CD8-positive, alpha-beta memory T cell (primary cell): ENCODE measurements around the gene ADAMTS1. TPM values are rescaled to one million over a fixed set of nuclear protein-coding genes. Genes with fewer than 3 reads are reported as not detected.

ENCODE experiments used
- CTCF ChIA-PET: fragments of 350-600 bp; sonication (Branson Sonifier 250); formaldehyde crosslinking; loops from one replicate; lab custom pipeline; 2021; ENCODE audit warnings: antibody characterized with exemption; lab: Charles Lee
- POLR2A ChIA-PET: fragments of 350-600 bp; sonication (Branson Sonifier 250); formaldehyde crosslinking; loops from one replicate; lab custom pipeline; 2021; ENCODE audit warnings: antibody characterized with exemption; lab: Charles Lee
- DNase-seq, 5 donors: peaks; one replicate each; pipeline versions ENCODE4 v3.0.0 to v3.0.0-alpha.2; 2020 to 2022; ENCODE audit warnings: mixed read lengths in 1 of 5
- H3K27ac ChIP-seq: one replicate; pipeline ENCODE4 v1.7.0; 2013; ENCODE audit warnings: low read depth, mild to moderate bottlenecking, low read length, moderate library complexity
- H3K27me3 ChIP-seq: 2 replicates; pipeline ENCODE4 v1.7.0; 2013; ENCODE audit warnings: low read length, mild to moderate bottlenecking; ENCODE audit not compliant: insufficient read depth, poor library complexity, severe bottlenecking
- H3K36me3 ChIP-seq: 2 replicates; pipeline ENCODE4 v1.7.0; 2013; ENCODE audit warnings: mild to moderate bottlenecking, low read length, moderate library complexity; ENCODE audit not compliant: insufficient read depth
- H3K4me1 ChIP-seq: 2 replicates; pipeline ENCODE4 v1.7.0; 2013; ENCODE audit warnings: mild to moderate bottlenecking, low read length, moderate library complexity; ENCODE audit not compliant: insufficient read depth
- H3K4me3 ChIP-seq: 2 replicates; pipeline ENCODE4 v1.7.0; 2013; ENCODE audit warnings: mild to moderate bottlenecking, low read length
- H3K9me3 ChIP-seq: 2 replicates; pipeline ENCODE4 v1.7.0; 2013; ENCODE audit warnings: mild to moderate bottlenecking, low read length
- H3K27ac Mint-ChIP-seq, 8 donors: one replicate each; pipeline ENCODE4 v1.8.0; 2020 to 2021; ENCODE audit warnings: mixed read lengths in 8 of 8, mild to moderate bottlenecking in 6 of 8, inconsistent platforms in 3 of 8, moderate library complexity in 3 of 8
- H3K27me3 Mint-ChIP-seq, 2 donors: one replicate each; pipeline ENCODE4 v1.8.0; 2020 to 2021; ENCODE audit warnings: mixed read lengths in 2 of 2, mild to moderate bottlenecking in 1 of 2, moderate library complexity in 1 of 2
- H3K36me3 Mint-ChIP-seq, 3 donors: one replicate each; pipeline ENCODE4 v1.8.0; 2020 to 2021; ENCODE audit warnings: mixed read lengths in 3 of 3, inconsistent platforms in 1 of 3, mild to moderate bottlenecking in 1 of 3
- H3K4me1 Mint-ChIP-seq, 3 donors: one replicate each; pipeline ENCODE4 v1.8.0; 2020 to 2021; ENCODE audit warnings: mixed read lengths in 3 of 3, inconsistent platforms in 1 of 3, mild to moderate bottlenecking in 1 of 3
- H3K4me3 Mint-ChIP-seq, 7 donors: one replicate each; pipeline ENCODE4 v1.8.0; 2020 to 2021; ENCODE audit warnings: mixed read lengths in 7 of 7, mild to moderate bottlenecking in 6 of 7, moderate library complexity in 4 of 7, inconsistent platforms in 2 of 7
- H3K9me3 Mint-ChIP-seq, 5 donors: one replicate each; pipeline ENCODE4 v1.8.0; 2020 to 2022; ENCODE audit warnings: mixed read lengths in 5 of 5, mild to moderate bottlenecking in 3 of 5, moderate library complexity in 2 of 5, inconsistent platforms in 1 of 5
- polyA plus RNA-seq: library from polyadenylated mRNA; unstranded; fragments of 300-500 nt; fragmentation: Illumina TruSeq; gene quantifications from one replicate; pipeline ENCODE4 v1.2.3, GENCODE V29; 2021
- total RNA-seq, 2 experiments: library from RNA; stranded (reverse); gene quantifications; one replicate each; pipeline ENCODE4 v1.2.3, GENCODE V29; 2021

The ADAMTS1 gene
- total and polyA plus RNA-seq, 3 experiments from 2014 or later, result 0.87 TPM; not detected in 2

- no peaks in the 10 kb centered on the region for H3K36me3 ChIP-seq
- Mint-ChIP-seq H3K9me3 (peaks cover 0 to 5% (median 0%) of the 10 kb centered on the region in 5 donors), H3K36me3 (no peaks in the 10 kb centered on the region), H3K4me1 (no peaks in the 10 kb centered on the region), H3K4me3 (no peak overlapping the region), H3K27me3 (no peaks in the 10 kb centered on the region), H3K27ac (no peak overlapping the region)
- H3K4me3 ChIP-seq, result no peak overlapping the region
- ChIA-PET POLR2A (no interaction called here), CTCF (no interaction called here)
- H3K4me1 ChIP-seq, result no peaks in the 10 kb centered on the region
- DNase-seq, result no peak
- no peak overlapping the region for H3K27ac ChIP-seq
- H3K9me3 ChIP-seq, result no peaks in the 10 kb centered on the region
- H3K27me3 ChIP-seq, result no peaks in the 10 kb centered on the region
These were observed 35.5 kb downstream of the ADAMTS1 start for GRCh38 chr21:26809745-26810144.

- Histone ChIP-seq H3K9me3 (no peaks in the 10 kb centered on the region), H3K36me3 (no peaks in the 10 kb centered on the region), H3K27me3 (no peaks in the 10 kb centered on the region), H3K4me1 (no peaks in the 10 kb centered on the region), H3K27ac (no peak overlapping the region), H3K4me3 (no peak overlapping the region)
- no peak for DNase-seq
- H3K9me3 Mint-ChIP-seq, result peaks cover 0 to 5% (median 0%) of the 10 kb centered on the region in 5 donors
- H3K27me3 Mint-ChIP-seq, result peaks cover 0 to 3% of the 10 kb centered on the region in 2 donors
- peak overlapping the region in 1 of 7 donors; percentile 47 for H3K4me3 Mint-ChIP-seq
- ChIA-PET CTCF (no interaction called here), POLR2A (no interaction called here)
- peak overlapping the region in 1 of 8 donors; percentile 44 for H3K27ac Mint-ChIP-seq
- H3K36me3 Mint-ChIP-seq, result no peaks in the 10 kb centered on the region
- H3K4me1 Mint-ChIP-seq, result no peaks in the 10 kb centered on the region
These were observed 38.4 kb downstream of the ADAMTS1 start for GRCh38 chr21:26806801-26807295.

GRCh38 chr21:26804895-26805609, 40.2 kb downstream of the ADAMTS1 start:
- no peaks in the 10 kb centered on the region for H3K9me3 ChIP-seq
- Mint-ChIP-seq H3K27me3 (peaks cover 0 to 3% of the 10 kb centered on the region in 2 donors), H3K9me3 (peaks cover 0 to 5% (median 0%) of the 10 kb centered on the region in 5 donors), H3K36me3 (no peaks in the 10 kb centered on the region), H3K4me1 (no peaks in the 10 kb centered on the region), H3K27ac (no peak overlapping the region), H3K4me3 (no peak overlapping the region)
- no peaks in the 10 kb centered on the region for H3K36me3 ChIP-seq
- ChIA-PET POLR2A (no interaction called here), CTCF (no interaction called here)
- no peak overlapping the region for H3K27ac ChIP-seq
- no peaks in the 10 kb centered on the region for H3K27me3 ChIP-seq
- H3K4me3 ChIP-seq, result no peak overlapping the region
- DNase-seq, result no peak
- no peaks in the 10 kb centered on the region for H3K4me1 ChIP-seq

GRCh38 chr21:26801498-26801897, 43.7 kb downstream of the ADAMTS1 start:
- Mint-ChIP-seq H3K27me3 (peaks cover 0 to 6% of the 10 kb centered on the region in 2 donors), H3K36me3 (no peaks in the 10 kb centered on the region), H3K27ac (no peak overlapping the region), H3K4me1 (no peaks in the 10 kb centered on the region), H3K9me3 (peaks cover 0 to 9% (median 0%) of the 10 kb centered on the region in 5 donors), H3K4me3 (no peak overlapping the region)
- ChIA-PET CTCF (no interaction called here), POLR2A (no interaction called here)
- Histone ChIP-seq H3K4me1 (no peaks in the 10 kb centered on the region), H3K27me3 (no peaks in the 10 kb centered on the region), H3K9me3 (no peaks in the 10 kb centered on the region), H3K36me3 (no peaks in the 10 kb centered on the region), H3K4me3 (no peak overlapping the region), H3K27ac (no peak overlapping the region)
- no peak for DNase-seq

GRCh38 chr21:26800970-26801431, 44.2 kb downstream of the ADAMTS1 start:
- Mint-ChIP-seq H3K27ac (no peak overlapping the region), H3K9me3 (peaks cover 0 to 5% (median 0%) of the 10 kb centered on the region in 5 donors), H3K4me3 (no peak overlapping the region), H3K36me3 (no peaks in the 10 kb centered on the region), H3K27me3 (peaks cover 0 to 6% of the 10 kb centered on the region in 2 donors), H3K4me1 (no peaks in the 10 kb centered on the region)
- H3K4me3 ChIP-seq, result no peak overlapping the region
- no peak for DNase-seq
- no peak overlapping the region for H3K27ac ChIP-seq
- ChIA-PET POLR2A (no interaction called here), CTCF (no interaction called here)
- no peaks in the 10 kb centered on the region for H3K9me3 ChIP-seq
- H3K36me3 ChIP-seq, result no peaks in the 10 kb centered on the region
- no peaks in the 10 kb centered on the region for H3K4me1 ChIP-seq
- no peaks in the 10 kb centered on the region for H3K27me3 ChIP-seq

- H3K4me1 ChIP-seq, result no peaks in the 10 kb centered on the region
- peaks cover 0 to 5% (median 0%) of the 10 kb centered on the region in 5 donors for H3K9me3 Mint-ChIP-seq
- DNase-seq, result no peak
- no peaks in the 10 kb centered on the region for H3K36me3 ChIP-seq
- CTCF ChIA-PET, result no interaction called here
- no peak overlapping the region for H3K4me3 Mint-ChIP-seq
- H3K9me3 ChIP-seq, result no peaks in the 10 kb centered on the region
- H3K27ac Mint-ChIP-seq, result no peak overlapping the region
- no peak overlapping the region for H3K27ac ChIP-seq
- no peaks in the 10 kb centered on the region for H3K4me1 Mint-ChIP-seq
- POLR2A ChIA-PET, result no interaction called here
- H3K36me3 Mint-ChIP-seq, result no peaks in the 10 kb centered on the region
- H3K27me3 ChIP-seq, result no peaks in the 10 kb centered on the region
- peaks cover 0 to 6% of the 10 kb centered on the region in 2 donors for H3K27me3 Mint-ChIP-seq
- H3K4me3 ChIP-seq, result no peak overlapping the region
These were observed 44.8 kb downstream of the ADAMTS1 start for GRCh38 chr21:26800455-26800854.

GRCh38 chr21:26800001-26800400, 45.2 kb downstream of the ADAMTS1 start:
- H3K4me3 Mint-ChIP-seq, result no peak overlapping the region
- ChIA-PET POLR2A (no interaction called here), CTCF (no interaction called here)
- peaks cover 0 to 9% of the 10 kb centered on the region in 2 donors for H3K27me3 Mint-ChIP-seq
- no peak overlapping the region for H3K4me3 ChIP-seq
- no peaks in the 10 kb centered on the region for H3K27me3 ChIP-seq
- no peaks in the 10 kb centered on the region for H3K36me3 Mint-ChIP-seq
- peaks cover 0 to 5% (median 0%) of the 10 kb centered on the region in 5 donors for H3K9me3 Mint-ChIP-seq
- H3K4me1 Mint-ChIP-seq, result no peaks in the 10 kb centered on the region
- no peak for DNase-seq
- H3K27ac Mint-ChIP-seq, result no peak overlapping the region
- H3K36me3 ChIP-seq, result no peaks in the 10 kb centered on the region
- no peak overlapping the region for H3K27ac ChIP-seq
- no peaks in the 10 kb centered on the region for H3K4me1 ChIP-seq
- H3K9me3 ChIP-seq, result no peaks in the 10 kb centered on the region

GRCh38 chr21:26798856-26799751, 46.1 kb downstream of the ADAMTS1 start:
- POLR2A ChIA-PET, result no interaction called here
- no peak for DNase-seq
- Mint-ChIP-seq H3K27ac (no peak overlapping the region), H3K4me1 (no peaks in the 10 kb centered on the region), H3K36me3 (no peaks in the 10 kb centered on the region), H3K4me3 (no peak overlapping the region), H3K9me3 (peaks cover 0 to 5% (median 0%) of the 10 kb centered on the region in 5 donors), H3K27me3 (peaks cover 0 to 6% of the 10 kb centered on the region in 2 donors)
- no peak overlapping the region for H3K27ac ChIP-seq
- no peaks in the 10 kb centered on the region for H3K36me3 ChIP-seq
- no peaks in the 10 kb centered on the region for H3K4me1 ChIP-seq
- H3K4me3 ChIP-seq, result no peak overlapping the region
- CTCF ChIA-PET, result no interaction called here
- no peaks in the 10 kb centered on the region for H3K9me3 ChIP-seq
- H3K27me3 ChIP-seq, result no peaks in the 10 kb centered on the region
